Measurements from ENCODE around the gene GPRIN3.

The GPRIN3 gene

GRCh38 chr4:89287945-89288344 lies 19.7 kb downstream of the GPRIN3 start (continued):
- no peak for TF ChIP-seq ZBTB26 (tag by site-specific recombination; optimal IDR thresholded peaks at IDR 0.05)

GRCh38 chr4:89285745-89286144 lies 21.9 kb downstream of the GPRIN3 start:
- Histone ChIP-seq H3K27ac (ENCODE audit: extremely low read depth, low read depth, low read length) (no peak overlapping the region), H3K4me3 (ENCODE audit: low read depth, low read length) (no peak overlapping the region), H3K4me1 (ENCODE audit: control insufficient read depth, insufficient read depth, low read length) (no peaks in the 10 kb centered on the region), H3K36me3 (ENCODE audit: control insufficient read depth in 2 of 2, insufficient read depth in 1 of 2, low read length in 2 of 2) (no peaks in the 10 kb centered on the region), H3K9me3 (ENCODE audit: control insufficient read depth, insufficient read depth, low read depth, low read length) (no peaks in the 10 kb centered on the region)
- TF ChIP-seq, protein P1, sequence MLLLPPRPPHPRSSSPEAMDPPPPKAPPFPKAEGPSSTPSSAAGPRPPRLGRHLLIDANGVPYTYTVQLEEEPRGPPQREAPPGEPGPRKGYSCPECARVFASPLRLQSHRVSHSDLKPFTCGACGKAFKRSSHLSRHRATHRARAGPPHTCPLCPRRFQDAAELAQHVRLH (tag by site-specific recombination; IDR thresholded peaks at IDR 0.05), result no peak
- TF ChIP-seq ZBTB20 (tag by site-specific recombination; IDR thresholded peaks at IDR 0.05), result no peak
- no peak for TF ChIP-seq ZNF174 (tag by site-specific recombination; IDR thresholded peaks at IDR 0.05)
- TF ChIP-seq HOXA7 (CRISPR knock-in tag; IDR thresholded peaks at IDR 0.05; ENCODE audit: borderline replicate concordance), result no peak
- TF ChIP-seq, protein P2, sequence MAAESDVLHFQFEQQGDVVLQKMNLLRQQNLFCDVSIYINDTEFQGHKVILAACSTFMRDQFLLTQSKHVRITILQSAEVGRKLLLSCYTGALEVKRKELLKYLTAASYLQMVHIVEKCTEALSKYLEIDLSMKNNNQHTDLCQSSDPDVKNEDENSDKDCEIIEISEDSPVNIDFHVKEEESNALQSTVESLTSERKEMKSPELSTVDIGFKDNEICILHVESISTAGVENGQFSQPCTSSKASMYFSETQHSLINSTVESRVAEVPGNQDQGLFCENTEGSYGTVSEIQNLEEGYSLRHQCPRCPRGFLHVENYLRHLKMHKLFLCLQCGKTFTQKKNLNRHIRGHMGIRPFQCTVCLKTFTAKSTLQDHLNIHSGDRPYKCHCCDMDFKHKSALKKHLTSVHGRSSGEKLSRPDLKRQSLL (tag by site-specific recombination; IDR thresholded peaks at IDR 0.05), result no peak
- TF ChIP-seq BCL11B (tag by site-specific recombination; IDR thresholded peaks at IDR 0.05; ENCODE audit: low read depth), result no peak
- TF ChIP-seq ZNF449 (tag by site-specific recombination; IDR thresholded peaks at IDR 0.05), result no peak
- POLR2A ChIA-PET, result no interaction called here
- CTCF ChIA-PET, result no interaction called here

- ChIA-PET CTCF (interaction anchor here (0.5 to 0.6 kb wide), 2 partner anchors 15 to 583 kb away, joined by 3 to 4 read pairs; no protein-coding TSS in a partner anchor), POLR2A (no interaction called here)
- TF ChIP-seq ZFP69B (tag by site-specific recombination; IDR thresholded peaks at IDR 0.05), result peak; percentile 43; the same call in 1 of the 2 replicates
- no peak for TF ChIP-seq ZNF354C (tag by site-specific recombination; IDR thresholded peaks at IDR 0.05; ENCODE audit: borderline replicate concordance, low read depth)
- no peak for TF ChIP-seq ZSCAN4 (tag by site-specific recombination; IDR thresholded peaks at IDR 0.05)
- TF ChIP-seq ZBTB20 (tag by site-specific recombination; IDR thresholded peaks at IDR 0.05), result no peak
- 0 out of 2 replicates have a peak, but pooled peaks have one; percentile 53 for TF ChIP-seq ZNF692 (tag by site-specific recombination; IDR thresholded peaks at IDR 0.05)
- Histone ChIP-seq H3K36me3 (ENCODE audit: control insufficient read depth in 2 of 2, insufficient read depth in 1 of 2, low read length in 2 of 2) (no peaks in the 10 kb centered on the region), H3K9me3 (ENCODE audit: control insufficient read depth, insufficient read depth, low read depth, low read length) (no peaks in the 10 kb centered on the region), H3K27ac (ENCODE audit: extremely low read depth, low read depth, low read length) (no peak overlapping the region), H3K4me3 (ENCODE audit: low read depth, low read length) (no peak overlapping the region), H3K4me1 (ENCODE audit: control insufficient read depth, insufficient read depth, low read length) (no peaks in the 10 kb centered on the region)
These were observed 22.8 kb downstream of the GPRIN3 start for GRCh38 chr4:89284828-89285227.

DNA sequence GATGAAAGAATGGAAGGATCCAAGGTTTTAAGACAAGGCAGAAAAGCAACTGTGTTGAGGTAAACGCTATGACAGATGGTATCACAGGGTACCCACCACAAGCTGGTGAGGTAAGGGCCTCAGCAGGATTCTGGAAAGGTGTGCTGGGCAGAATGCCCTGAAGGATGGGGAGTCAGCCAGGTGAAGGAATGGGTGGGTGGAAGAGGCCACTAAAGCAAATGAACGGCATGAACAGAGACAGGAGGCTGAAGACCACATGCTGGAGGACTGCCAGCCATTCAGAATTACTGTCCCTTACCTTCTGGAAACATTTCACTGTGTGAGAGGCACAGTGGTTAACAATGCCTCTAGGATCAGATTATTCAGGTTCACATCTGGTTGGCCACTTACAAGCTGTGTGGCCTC lies 23.6 kb downstream of the GPRIN3 start:
- CTCF ChIA-PET, result interaction anchor here (0.5 kb wide), 2 partner anchors 58 to 271 kb away, joined by 3 to 4 read pairs; no protein-coding TSS in a partner anchor
- no peaks in the 10 kb centered on the region for H3K36me3 ChIP-seq (ENCODE audit: control insufficient read depth in 2 of 2, insufficient read depth in 1 of 2, low read length in 2 of 2)
- H3K27ac ChIP-seq (ENCODE audit: extremely low read depth, low read depth, low read length), result no peak overlapping the region
- H3K4me1 ChIP-seq (ENCODE audit: control insufficient read depth, insufficient read depth, low read length), result no peaks in the 10 kb centered on the region
- POLR2A ChIA-PET, result no interaction called here
- no peaks in the 10 kb centered on the region for H3K9me3 ChIP-seq (ENCODE audit: control insufficient read depth, insufficient read depth, low read depth, low read length)
- H3K4me3 ChIP-seq (ENCODE audit: low read depth, low read length), result no peak overlapping the region
- TF ChIP-seq ZNF549 (tag by site-specific recombination; IDR thresholded peaks at IDR 0.05) (no peak), ZNF324 (tag by site-specific recombination; IDR thresholded peaks at IDR 0.05) (no peak), FEZF1 (tag by site-specific recombination; IDR thresholded peaks at IDR 0.05) (no peak), ZNF423 (tag by site-specific recombination; IDR thresholded peaks at IDR 0.05) (no peak), ZNF704 (tag by site-specific recombination; IDR thresholded peaks at IDR 0.05) (no peak)

Measured in HEK293 (cell line).